HEK293T (cell line): ENCODE measurements around the gene HMGN1.

ENCODE experiments used
- CTCF ChIA-PET: fragments of 350-600 bp; formaldehyde crosslinking; extraction: SDS; loops from one replicate; lab custom pipeline; 2021; ENCODE audit warnings: antibody characterized with exemption, inconsistent platforms; lab: Yijun Ruan, JAX
- POLR2A ChIA-PET: fragments of 350-600 bp; formaldehyde crosslinking; extraction: SDS; loops from one replicate; lab custom pipeline; 2020; ENCODE audit warnings: antibody characterized with exemption, inconsistent platforms; lab: Yijun Ruan, JAX
- DNase-seq: peaks from one replicate; pipeline ENCODE4 v3.0.0; 2012; ENCODE audit warnings: mixed read lengths; ENCODE audit errors: extremely low spot score
- ARNT ChIP-seq: fragments of 450-650 bp; IDR thresholded peaks from 2 replicates; pipeline ENCODE4 v1.6.1; 2017; ENCODE audit warnings: mild to moderate bottlenecking
- BHLHE40 ChIP-seq: fragments of 450-650 bp; IDR thresholded peaks from 2 replicates; pipeline ENCODE4 v1.6.1; 2016; ENCODE audit warnings: mild to moderate bottlenecking, moderate library complexity, borderline replicate concordance
- CTBP1 ChIP-seq: fragments of 450-650 bp; IDR thresholded peaks from 2 replicates; pipeline ENCODE4 v1.6.1; 2016; ENCODE audit warnings: borderline replicate concordance
- ELF4 ChIP-seq: fragments of 450-650 bp; IDR thresholded peaks from 2 replicates; pipeline ENCODE4 v1.6.1; 2017; ENCODE audit warnings: antibody characterized with exemption
- FOXA1 ChIP-seq: fragments of 450-650 bp; IDR thresholded peaks from 2 replicates; pipeline ENCODE4 v1.6.1; 2016; ENCODE audit warnings: mild to moderate bottlenecking
- FOXK2 ChIP-seq: fragments of 450-650 bp; IDR thresholded peaks from 2 replicates; pipeline ENCODE4 v1.6.1; 2016; ENCODE audit warnings: mild to moderate bottlenecking
- FOXM1 ChIP-seq: fragments of 450-650 bp; IDR thresholded peaks from 2 replicates; pipeline ENCODE4 v1.6.1; 2017; ENCODE audit warnings: mild to moderate bottlenecking, borderline replicate concordance
- HDGF ChIP-seq: fragments of 450-650 bp; IDR thresholded peaks from 2 replicates; pipeline ENCODE4 v1.6.1; 2017; ENCODE audit warnings: antibody characterized with exemption, borderline replicate concordance
- L3MBTL2 ChIP-seq: fragments of 450-650 bp; conservative IDR thresholded peaks from 2 replicates; pipeline ENCODE4 v1.6.1; 2016; ENCODE audit warnings: mild to moderate bottlenecking
- LEF1 ChIP-seq: fragments of 450-650 bp; IDR thresholded peaks from 2 replicates; pipeline ENCODE4 v1.6.1; 2017; ENCODE audit warnings: mild to moderate bottlenecking, borderline replicate concordance
- NFRKB ChIP-seq: fragments of 450-650 bp; IDR thresholded peaks from 2 replicates; pipeline ENCODE4 v1.6.1; 2016; ENCODE audit warnings: mild to moderate bottlenecking, moderate library complexity
- PKNOX1 ChIP-seq: fragments of 450-650 bp; IDR thresholded peaks from 2 replicates; pipeline ENCODE4 v1.6.1; 2016
- SUZ12 ChIP-seq: fragments of 450-650 bp; IDR thresholded peaks from 2 replicates; pipeline ENCODE4 v1.6.1; 2016; ENCODE audit warnings: mild to moderate bottlenecking

Gene HMGN1

GRCh38 chr21:39388038-39388810, 39.3 kb upstream of the HMGN1 start:
- ChIA-PET CTCF (interaction anchor here (0.9 to 1.0 kb wide), 3 partner anchors 8 to 53 kb away, joined by 3 to 4 read pairs (median 4); no protein-coding TSS in a partner anchor), POLR2A (interaction anchor here (0.8 to 3.6 kb wide), 7 partner anchors 14 to 204 kb away, joined by 3 to 41 read pairs (median 17); partner anchors contain the start of genes BRWD1, HMGN1 and PSMG1)
- TF ChIP-seq ELF4 (peak; percentile 19; the same call in 1 of the 2 replicates), PKNOX1 (no peak), LEF1 (peak; percentile 60; the same call in 1 of the 2 replicates), ARNT (no peak), L3MBTL2 (peak; percentile 66)
- DNase-seq, result peak; percentile 92

- POLR2A ChIA-PET, result interaction anchor here (0.7 to 3.6 kb wide), 8 partner anchors 13 to 203 kb away, joined by 3 to 41 read pairs (median 10); partner anchors contain the start of genes BRWD1, HMGN1 and PSMG1
- TF ChIP-seq CTBP1 (no peak), PKNOX1 (peak; percentile 69), LEF1 (no peak), FOXK2 (no peak)
- CTCF ChIA-PET, result interaction anchor here (0.9 to 1.0 kb wide), 3 partner anchors 9 to 54 kb away, joined by 3 to 4 read pairs (median 4); no protein-coding TSS in a partner anchor
- DNase-seq, result peak; percentile 97
Measured at GRCh38 chr21:39387461-39388037, 38.7 kb upstream of the HMGN1 start.

DNA sequence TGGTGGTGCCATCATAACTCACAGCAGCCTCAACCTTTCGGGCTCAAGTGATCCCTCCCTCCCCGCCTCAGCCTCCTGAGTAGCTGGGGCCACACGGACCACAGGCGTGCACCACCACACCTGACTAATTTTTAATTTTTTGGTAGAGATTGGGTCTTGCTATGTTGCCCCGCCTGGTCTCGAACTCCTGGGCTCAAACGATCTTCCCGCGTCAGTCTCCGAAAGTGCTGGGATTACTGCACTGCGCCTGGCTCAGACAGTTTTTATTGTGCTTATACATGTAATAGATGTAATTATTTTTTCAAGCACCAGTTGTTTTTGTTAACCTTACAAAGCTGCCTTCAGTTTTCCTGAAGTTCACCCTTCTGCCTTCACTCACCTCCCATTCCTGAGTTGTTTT, 38.0 kb upstream of the HMGN1 start:
- ChIA-PET CTCF (no interaction called here), POLR2A (interaction anchor here (1.8 to 3.6 kb wide), 3 partner anchors 13 to 73 kb away, joined by 17 to 41 read pairs (median 23); partner anchors contain the start of genes BRWD1 and HMGN1)
- no peak for TF ChIP-seq PKNOX1
- no peak for DNase-seq

GRCh38 chr21:39386194-39386593, 37.3 kb upstream of the HMGN1 start:
- ChIA-PET POLR2A (interaction anchor here (3.6 kb wide), 1 partner anchor 37 kb away, joined by 41 read pairs; the partner anchor contains the start of gene HMGN1), CTCF (no interaction called here)
- no peak for TF ChIP-seq SUZ12
- TF ChIP-seq ARNT, result no peak
- TF ChIP-seq HDGF, result no peak
- TF ChIP-seq PKNOX1, result no peak
- no peak for TF ChIP-seq FOXM1
- TF ChIP-seq BHLHE40, result no peak
- no peak for TF ChIP-seq NFRKB
- no peak for TF ChIP-seq FOXK2
- TF ChIP-seq FOXA1, result no peak
- no peak for TF ChIP-seq ELF4
- TF ChIP-seq L3MBTL2, result no peak
- no peak for DNase-seq

DNA sequence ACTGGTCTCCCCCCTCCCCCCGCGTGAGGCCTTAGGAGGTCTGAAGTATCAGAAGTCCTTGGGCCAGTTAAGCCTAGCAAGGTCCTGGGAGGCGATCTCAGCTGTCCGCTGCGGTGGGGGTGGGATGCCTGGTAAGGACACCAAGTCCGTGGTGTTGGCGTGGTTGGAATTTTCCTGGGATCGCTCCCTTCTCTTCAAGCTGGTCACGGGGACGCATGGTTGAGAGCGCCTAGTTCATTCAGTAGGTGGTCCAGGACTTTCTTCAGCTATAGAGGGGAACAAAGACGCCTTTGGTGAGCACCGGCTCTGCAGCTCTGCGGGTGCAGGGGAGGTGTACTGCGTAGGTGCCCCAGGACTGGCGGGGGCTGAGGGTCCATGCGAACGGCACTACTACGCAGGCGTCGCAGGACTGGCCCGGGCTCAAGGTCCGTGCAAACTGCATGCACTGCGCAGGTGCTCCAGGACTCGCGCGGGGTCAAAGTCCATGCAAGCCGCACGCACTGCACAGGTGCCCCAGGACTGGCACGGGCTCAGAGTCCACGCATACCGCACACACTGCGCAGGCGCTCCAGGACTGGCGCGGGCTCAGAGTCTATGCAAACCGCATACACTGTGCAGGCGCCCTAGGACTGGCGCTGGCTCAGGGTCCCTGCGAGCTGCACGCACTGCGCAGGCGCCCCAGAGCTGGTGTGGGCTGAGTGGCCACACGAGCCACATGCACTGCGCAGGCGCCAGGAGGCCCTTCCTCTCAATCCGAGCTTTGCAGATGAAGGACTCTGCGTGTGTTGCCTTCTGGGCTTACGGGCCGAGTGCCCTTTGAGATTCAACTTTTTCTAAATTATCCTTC, 36.6 kb upstream of the HMGN1 start:
- ChIA-PET CTCF (no interaction called here), POLR2A (interaction anchor here (3.6 kb wide), 1 partner anchor 37 kb away, joined by 41 read pairs; the partner anchor contains the start of gene HMGN1)
- no peak for DNase-seq
- TF ChIP-seq PKNOX1 (no peak), SUZ12 (no peak)
